Measurements from ENCODE around the gene CPEB3.

DNA sequence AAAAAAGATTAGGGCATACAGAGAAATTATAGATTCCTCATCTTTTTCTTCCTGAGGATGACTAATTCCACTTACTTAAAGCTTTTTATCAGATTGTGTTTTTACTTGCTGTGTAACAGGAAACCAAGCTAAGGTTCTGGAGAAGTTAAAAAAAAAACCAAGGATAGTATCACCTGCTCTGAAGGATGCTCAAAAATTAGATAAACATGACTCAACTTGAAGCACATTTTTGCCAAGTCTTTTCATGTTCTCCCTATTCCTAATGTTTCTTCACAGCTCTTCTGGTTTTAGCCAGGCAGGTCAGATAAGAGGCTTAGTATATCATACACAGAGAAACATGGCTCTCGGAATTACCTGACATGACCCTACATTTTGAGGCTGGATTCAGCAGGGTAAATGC lies 90.3 kb downstream of the CPEB3 start:
- TF ChIP-seq, protein P1, sequence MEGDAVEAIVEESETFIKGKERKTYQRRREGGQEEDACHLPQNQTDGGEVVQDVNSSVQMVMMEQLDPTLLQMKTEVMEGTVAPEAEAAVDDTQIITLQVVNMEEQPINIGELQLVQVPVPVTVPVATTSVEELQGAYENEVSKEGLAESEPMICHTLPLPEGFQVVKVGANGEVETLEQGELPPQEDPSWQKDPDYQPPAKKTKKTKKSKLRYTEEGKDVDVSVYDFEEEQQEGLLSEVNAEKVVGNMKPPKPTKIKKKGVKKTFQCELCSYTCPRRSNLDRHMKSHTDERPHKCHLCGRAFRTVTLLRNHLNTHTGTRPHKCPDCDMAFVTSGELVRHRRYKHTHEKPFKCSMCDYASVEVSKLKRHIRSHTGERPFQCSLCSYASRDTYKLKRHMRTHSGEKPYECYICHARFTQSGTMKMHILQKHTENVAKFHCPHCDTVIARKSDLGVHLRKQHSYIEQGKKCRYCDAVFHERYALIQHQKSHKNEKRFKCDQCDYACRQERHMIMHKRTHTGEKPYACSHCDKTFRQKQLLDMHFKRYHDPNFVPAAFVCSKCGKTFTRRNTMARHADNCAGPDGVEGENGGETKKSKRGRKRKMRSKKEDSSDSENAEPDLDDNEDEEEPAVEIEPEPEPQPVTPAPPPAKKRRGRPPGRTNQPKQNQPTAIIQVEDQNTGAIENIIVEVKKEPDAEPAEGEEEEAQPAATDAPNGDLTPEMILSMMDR (conservative IDR thresholded peaks at IDR 0.05 in 1 of 2, IDR thresholded peaks at IDR 0.05 in 1 of 2; ENCODE audit: low read depth in 1 of 2, low read length in 2 of 2) = no peak
- TF ChIP-seq EZH2 (IDR thresholded peaks at IDR 0.05; ENCODE audit: low read length, missing control alignments) = no peak
